Measurements from ENCODE around the gene MED17. TPM values are rescaled to one million over a fixed set of nuclear protein-coding genes. Genes with fewer than 3 reads are reported as not detected.
A peak's percentile ranks its signal among the peaks of the same experiment; 100 is the strongest.

Gene MED17
- total RNA-seq, 1 donor from 2014 or later, result 40.0 TPM

DNA sequence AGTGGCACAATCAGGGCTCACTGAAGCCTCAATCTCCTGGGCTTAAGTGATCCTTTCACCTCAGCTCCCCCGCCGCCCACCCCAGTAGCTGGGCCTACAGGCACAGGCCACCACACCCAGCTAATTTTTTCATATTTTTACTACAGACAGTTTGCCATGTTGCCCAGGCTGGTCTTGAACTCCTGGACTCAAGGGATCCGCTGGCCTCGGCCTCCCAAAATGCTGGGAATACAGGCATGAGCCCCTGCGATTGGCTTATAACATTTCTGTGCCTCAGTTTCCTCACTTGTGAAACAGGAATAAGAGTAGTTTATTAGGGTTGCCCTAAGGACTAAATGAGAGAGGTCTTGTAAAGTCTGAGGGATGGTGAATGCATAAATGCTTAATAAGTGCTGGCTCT lies 65.1 kb downstream of the MED17 start:
- Mint-ChIP-seq H3K27ac (ENCODE audit: unreplicated experiment) (no peak overlapping the region), H3K4me1 (ENCODE audit: low read depth, unreplicated experiment) (peaks cover 21% of the 10 kb centered on the region), H3K36me3 (ENCODE audit: low read depth, unreplicated experiment) (no peaks in the 10 kb centered on the region), H3K9me3 (ENCODE audit: unreplicated experiment) (no peaks in the 10 kb centered on the region), H3K4me3 (ENCODE audit: unreplicated experiment) (peak overlapping the region; percentile 69), H3K27me3 (ENCODE audit: low read depth, unreplicated experiment) (peaks cover 10% of the 10 kb centered on the region)
- DNase-seq (ENCODE audit: low read depth), result no peak
- no peaks in the 10 kb centered on the region for H3K27me3 ChIP-seq (ENCODE audit: insufficient read depth, low read length)
- peak overlapping the region; percentile 84 for H2AFZ ChIP-seq (ENCODE audit: low read depth, low read length)
- no peaks in the 10 kb centered on the region for H3K79me2 ChIP-seq (ENCODE audit: insufficient read depth, low read length)
- no peak overlapping the region for H3K27ac ChIP-seq (ENCODE audit: low read depth, low read length)
- no peaks in the 10 kb centered on the region for H3K36me3 ChIP-seq (ENCODE audit: insufficient read depth, low read length)
- no peak overlapping the region for H3K9ac ChIP-seq (ENCODE audit: low read length)
- no peak overlapping the region for H3K4me3 ChIP-seq (ENCODE audit: insufficient read depth, low read depth, low read length)
- no peaks in the 10 kb centered on the region for H4K20me1 ChIP-seq (ENCODE audit: insufficient read depth, low read length)
- peaks cover 8% of the 10 kb centered on the region for H3K4me1 ChIP-seq (ENCODE audit: insufficient read depth, low read length)
- H3K4me2 ChIP-seq (ENCODE audit: low read length), result peak overlapping the region; percentile 80
- TF ChIP-seq, protein P1, sequence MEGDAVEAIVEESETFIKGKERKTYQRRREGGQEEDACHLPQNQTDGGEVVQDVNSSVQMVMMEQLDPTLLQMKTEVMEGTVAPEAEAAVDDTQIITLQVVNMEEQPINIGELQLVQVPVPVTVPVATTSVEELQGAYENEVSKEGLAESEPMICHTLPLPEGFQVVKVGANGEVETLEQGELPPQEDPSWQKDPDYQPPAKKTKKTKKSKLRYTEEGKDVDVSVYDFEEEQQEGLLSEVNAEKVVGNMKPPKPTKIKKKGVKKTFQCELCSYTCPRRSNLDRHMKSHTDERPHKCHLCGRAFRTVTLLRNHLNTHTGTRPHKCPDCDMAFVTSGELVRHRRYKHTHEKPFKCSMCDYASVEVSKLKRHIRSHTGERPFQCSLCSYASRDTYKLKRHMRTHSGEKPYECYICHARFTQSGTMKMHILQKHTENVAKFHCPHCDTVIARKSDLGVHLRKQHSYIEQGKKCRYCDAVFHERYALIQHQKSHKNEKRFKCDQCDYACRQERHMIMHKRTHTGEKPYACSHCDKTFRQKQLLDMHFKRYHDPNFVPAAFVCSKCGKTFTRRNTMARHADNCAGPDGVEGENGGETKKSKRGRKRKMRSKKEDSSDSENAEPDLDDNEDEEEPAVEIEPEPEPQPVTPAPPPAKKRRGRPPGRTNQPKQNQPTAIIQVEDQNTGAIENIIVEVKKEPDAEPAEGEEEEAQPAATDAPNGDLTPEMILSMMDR (IDR thresholded peaks at IDR 0.05; ENCODE audit: insufficient read depth, low read depth, low read length), result no peak
- TF ChIP-seq EZH2 (IDR thresholded peaks at IDR 0.05; ENCODE audit: insufficient read depth, low read length), result no peak
- no peaks in the 10 kb centered on the region for H3K9me3 ChIP-seq (ENCODE audit: insufficient read depth, low read depth, low read length)
- FAIRE-seq, result no peak

DNA sequence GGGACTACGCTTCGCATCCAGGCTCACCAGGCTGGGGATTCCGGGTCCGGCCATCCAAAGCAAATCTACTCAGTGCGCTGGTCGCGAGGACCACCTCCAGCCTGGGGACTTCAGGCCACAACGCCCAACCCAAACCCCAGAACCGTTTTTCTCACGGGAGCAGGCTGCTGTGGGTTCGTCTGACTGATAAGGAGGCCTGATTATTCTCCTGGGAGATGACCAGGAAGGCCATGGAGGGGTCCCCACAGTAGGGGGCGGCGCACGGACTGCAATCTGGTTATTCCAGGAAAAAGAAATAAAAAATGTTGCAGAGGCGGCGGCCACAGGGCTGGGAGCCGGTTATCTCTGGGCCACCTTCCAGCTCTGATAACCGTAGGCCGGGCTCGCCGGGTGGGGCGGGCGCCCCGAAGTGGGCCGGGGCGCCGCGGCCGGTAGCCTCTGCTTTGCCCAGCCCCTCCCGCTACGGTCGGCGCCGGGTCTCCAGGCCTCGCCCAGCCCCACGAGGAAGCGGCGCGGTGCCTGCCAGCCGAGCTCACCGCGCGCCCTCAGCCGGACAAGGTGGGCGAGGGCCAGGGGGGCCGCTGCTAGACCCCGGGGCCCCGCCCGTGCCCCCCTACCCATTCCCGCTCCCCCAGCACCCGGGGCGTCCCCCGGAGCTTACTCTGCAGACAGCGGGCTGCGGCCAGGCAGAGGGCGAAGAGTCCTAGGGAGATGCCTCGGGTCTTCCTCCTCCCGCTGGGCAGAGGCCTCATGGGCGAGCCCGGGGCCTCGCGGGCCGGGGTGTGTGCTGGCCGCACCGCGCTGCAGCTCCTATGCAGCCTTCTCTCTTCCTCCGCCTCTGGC lies 65.9 kb downstream of the MED17 start:
- Histone ChIP-seq H3K9me3 (ENCODE audit: insufficient read depth, low read depth, low read length) (no peaks in the 10 kb centered on the region), H3K4me1 (ENCODE audit: insufficient read depth, low read length) (peaks cover 8% of the 10 kb centered on the region), H3K79me2 (ENCODE audit: insufficient read depth, low read length) (no peaks in the 10 kb centered on the region), H3K27me3 (ENCODE audit: insufficient read depth, low read length) (no peaks in the 10 kb centered on the region), H3K36me3 (ENCODE audit: insufficient read depth, low read length) (no peaks in the 10 kb centered on the region), H3K4me2 (ENCODE audit: low read length) (peak overlapping the region; percentile 80), H3K27ac (ENCODE audit: low read depth, low read length) (no peak overlapping the region), H4K20me1 (ENCODE audit: insufficient read depth, low read length) (no peaks in the 10 kb centered on the region), H3K4me3 (ENCODE audit: insufficient read depth, low read depth, low read length) (peak overlapping the region; percentile 40), H3K9ac (ENCODE audit: low read length) (peak overlapping the region; percentile 51), H2AFZ (ENCODE audit: low read depth, low read length) (peak overlapping the region; percentile 84)
- Mint-ChIP-seq H3K9me3 (ENCODE audit: unreplicated experiment) (no peaks in the 10 kb centered on the region), H3K27ac (ENCODE audit: unreplicated experiment) (no peak overlapping the region), H3K36me3 (ENCODE audit: low read depth, unreplicated experiment) (no peaks in the 10 kb centered on the region), H3K4me1 (ENCODE audit: low read depth, unreplicated experiment) (peaks cover 13% of the 10 kb centered on the region), H3K4me3 (ENCODE audit: unreplicated experiment) (peak overlapping the region; percentile 69), H3K27me3 (ENCODE audit: low read depth, unreplicated experiment) (peaks cover 10% of the 10 kb centered on the region)
- DNase-seq (ENCODE audit: low read depth) (peak; percentile 24), FAIRE-seq (no peak)
- TF ChIP-seq, protein P1 (IDR thresholded peaks at IDR 0.05; ENCODE audit: insufficient read depth, low read depth, low read length), result no peak

DNA sequence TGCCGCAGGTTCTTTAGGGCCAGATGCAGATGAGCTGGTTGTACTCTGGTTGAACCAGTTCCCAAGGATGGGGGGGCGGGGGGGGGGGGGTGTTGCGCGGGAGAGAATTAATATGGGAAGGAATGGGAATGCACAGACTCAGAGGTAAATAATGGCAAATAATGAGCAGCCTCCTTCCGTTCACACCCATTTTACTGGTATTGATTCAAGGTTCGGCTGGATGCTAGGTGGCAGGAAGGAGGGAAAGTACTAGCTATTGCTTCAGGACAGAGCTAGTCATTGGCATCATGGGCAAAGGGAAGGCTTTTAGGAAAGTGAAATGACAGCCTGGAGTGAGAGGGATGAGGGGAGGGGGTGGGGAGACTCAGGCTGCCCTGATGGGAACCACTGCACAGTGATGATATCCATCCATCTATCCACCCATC lies 66.5 kb downstream of the MED17 start, which contains the start of gene VSTM5:
Gene VSTM5, minus strand, starts transcription at position 25 of the 425 bp plus-strand sequence. CDS start 116 bp downstream, outside the sequence.
- FAIRE-seq (no peak), DNase-seq (ENCODE audit: low read depth) (no peak)
- peaks cover 8% of the 10 kb centered on the region for H3K4me1 Mint-ChIP-seq (ENCODE audit: low read depth, unreplicated experiment)
- no peaks in the 10 kb centered on the region for H3K27me3 ChIP-seq (ENCODE audit: insufficient read depth, low read length)
- H3K4me1 ChIP-seq (ENCODE audit: insufficient read depth, low read length), result peaks cover 8% of the 10 kb centered on the region
- peak within 1 kb of the TSS; percentile 84 for H2AFZ ChIP-seq (ENCODE audit: low read depth, low read length)
- H3K36me3 ChIP-seq (ENCODE audit: insufficient read depth, low read length), result no peaks in the 10 kb centered on the region
- no peaks in the 10 kb centered on the region for H4K20me1 ChIP-seq (ENCODE audit: insufficient read depth, low read length)
- H3K36me3 Mint-ChIP-seq (ENCODE audit: low read depth, unreplicated experiment), result no peaks in the 10 kb centered on the region
- no peaks in the 10 kb centered on the region for H3K9me3 ChIP-seq (ENCODE audit: insufficient read depth, low read depth, low read length)
- peaks cover 10% of the 10 kb centered on the region for H3K27me3 Mint-ChIP-seq (ENCODE audit: low read depth, unreplicated experiment)
- no peak within 1 kb of the TSS for H3K27ac ChIP-seq (ENCODE audit: low read depth, low read length)
- peak within 1 kb of the TSS; percentile 80 for H3K4me2 ChIP-seq (ENCODE audit: low read length)
- peak within 1 kb of the TSS; percentile 51 for H3K9ac ChIP-seq (ENCODE audit: low read length)
- H3K27ac Mint-ChIP-seq (ENCODE audit: unreplicated experiment), result no peak within 1 kb of the TSS
- peak within 1 kb of the TSS; percentile 40 for H3K4me3 ChIP-seq (ENCODE audit: insufficient read depth, low read depth, low read length)
- H3K4me3 Mint-ChIP-seq (ENCODE audit: unreplicated experiment), result peak within 1 kb of the TSS; percentile 69
- H3K79me2 ChIP-seq (ENCODE audit: insufficient read depth, low read length), result no peaks in the 10 kb centered on the region
- TF ChIP-seq, protein P1 (IDR thresholded peaks at IDR 0.05; ENCODE audit: insufficient read depth, low read depth, low read length), result no peak
- TF ChIP-seq EZH2 (IDR thresholded peaks at IDR 0.05; ENCODE audit: insufficient read depth, low read length), result no peak
- H3K9me3 Mint-ChIP-seq (ENCODE audit: unreplicated experiment), result no peaks in the 10 kb centered on the region

Data from astrocyte (in vitro differentiated cells and primary cell).